GM18867 (cell line): Measurements from ENCODE around the gene TOPAZ1.

Experiments used
- ATAC-seq: cut with Tn5 transposase; IDR thresholded peaks from one replicate; pipeline ENCODE4 v1.9.1; 2021; ENCODE audit warnings: mild to moderate bottlenecking, moderate library complexity; ENCODE audit not compliant: unreplicated experiment

The TOPAZ1 gene

DNA sequence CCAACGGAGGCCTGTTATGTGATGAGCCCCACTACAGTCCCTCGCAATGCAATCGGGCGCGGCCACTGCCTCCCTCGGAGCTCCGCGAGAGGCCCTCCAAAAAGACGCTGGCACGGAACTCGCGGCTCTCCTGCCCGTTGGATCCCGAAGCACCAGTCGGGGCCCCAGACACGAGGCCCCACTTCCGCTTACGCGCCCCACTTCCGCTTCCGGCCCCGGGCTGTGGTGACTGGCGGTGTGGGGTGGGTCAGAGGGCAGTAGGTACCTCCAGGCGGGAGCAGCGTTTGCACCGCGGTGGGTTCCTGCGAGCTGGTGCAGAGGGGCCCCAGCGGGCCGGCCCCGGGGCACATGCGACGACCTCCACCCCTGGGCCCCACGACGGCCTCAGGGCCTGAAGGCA, at the start of gene TOPAZ1:
TSS of gene TOPAZ1 (plus strand) at position 181 of the 400 bp plus-strand sequence. CDS start at position 349, 168 bp downstream.
- no peak for ATAC-seq

DNA sequence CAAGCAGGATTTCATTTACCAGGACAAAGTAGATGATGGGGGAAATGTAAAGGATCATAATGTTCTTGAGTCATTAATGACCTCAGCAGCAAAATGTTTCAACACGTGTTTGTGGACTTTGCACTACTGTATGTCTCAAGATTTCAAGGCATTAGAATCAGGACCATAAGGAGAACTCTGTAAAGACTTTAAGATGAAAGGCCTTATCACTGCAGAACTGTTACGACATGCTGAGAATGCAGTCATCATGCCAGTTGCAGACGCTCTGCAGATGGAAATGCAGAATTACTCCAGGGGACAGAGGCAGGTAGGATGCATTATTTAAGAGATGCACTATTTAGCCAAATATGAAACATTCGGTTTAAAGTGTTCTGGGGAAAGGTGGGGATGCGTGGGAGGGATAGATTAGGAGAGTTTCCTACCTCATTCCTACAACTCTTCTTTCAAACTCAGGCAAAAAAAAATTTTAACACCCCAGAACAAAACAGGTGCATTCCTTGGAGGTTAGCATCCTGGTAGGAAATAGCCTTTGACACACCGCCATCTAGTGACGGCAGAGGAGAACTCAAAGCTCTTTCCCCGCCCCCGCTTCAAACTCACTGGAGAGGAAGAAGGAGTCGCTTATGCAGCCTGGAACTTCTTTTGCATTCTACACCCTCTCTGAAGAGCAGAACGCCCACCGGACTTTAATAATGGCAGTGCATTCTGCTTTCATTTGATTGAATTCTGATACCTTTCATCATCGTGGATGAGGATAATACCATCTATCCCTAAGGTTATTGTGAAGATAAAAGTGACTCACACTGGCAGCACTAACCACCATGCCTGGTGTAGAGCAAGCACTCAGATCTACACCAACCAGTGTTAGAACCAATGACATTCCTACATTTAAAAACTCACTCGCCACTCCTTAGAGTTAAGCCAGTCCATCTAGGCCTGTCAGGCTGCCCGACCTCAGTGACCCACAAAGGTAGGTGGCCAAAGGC, 43.1 kb upstream of the TOPAZ1 start:
- ATAC-seq = peak; percentile 71

DNA sequence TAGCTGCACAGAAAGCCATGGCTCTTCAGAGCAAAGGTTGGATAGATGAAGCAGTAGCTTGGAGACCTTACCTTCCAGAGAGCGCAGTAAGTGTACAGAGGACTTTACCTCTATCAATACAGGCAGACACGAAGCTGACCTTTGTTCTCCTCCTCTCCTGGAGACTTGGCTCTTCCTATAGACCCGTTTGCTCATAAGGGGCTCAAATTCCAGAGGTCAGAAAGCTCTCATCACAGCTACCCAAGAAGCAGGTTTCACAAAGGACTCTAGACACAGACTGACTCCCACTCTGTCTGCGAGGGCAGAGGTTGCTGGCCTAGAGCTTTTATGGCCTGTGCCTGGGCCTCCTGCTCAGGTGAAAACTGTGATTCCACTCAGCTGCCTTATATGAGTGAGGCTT, 35.4 kb upstream of the TOPAZ1 start:
- ATAC-seq = no peak

DNA sequence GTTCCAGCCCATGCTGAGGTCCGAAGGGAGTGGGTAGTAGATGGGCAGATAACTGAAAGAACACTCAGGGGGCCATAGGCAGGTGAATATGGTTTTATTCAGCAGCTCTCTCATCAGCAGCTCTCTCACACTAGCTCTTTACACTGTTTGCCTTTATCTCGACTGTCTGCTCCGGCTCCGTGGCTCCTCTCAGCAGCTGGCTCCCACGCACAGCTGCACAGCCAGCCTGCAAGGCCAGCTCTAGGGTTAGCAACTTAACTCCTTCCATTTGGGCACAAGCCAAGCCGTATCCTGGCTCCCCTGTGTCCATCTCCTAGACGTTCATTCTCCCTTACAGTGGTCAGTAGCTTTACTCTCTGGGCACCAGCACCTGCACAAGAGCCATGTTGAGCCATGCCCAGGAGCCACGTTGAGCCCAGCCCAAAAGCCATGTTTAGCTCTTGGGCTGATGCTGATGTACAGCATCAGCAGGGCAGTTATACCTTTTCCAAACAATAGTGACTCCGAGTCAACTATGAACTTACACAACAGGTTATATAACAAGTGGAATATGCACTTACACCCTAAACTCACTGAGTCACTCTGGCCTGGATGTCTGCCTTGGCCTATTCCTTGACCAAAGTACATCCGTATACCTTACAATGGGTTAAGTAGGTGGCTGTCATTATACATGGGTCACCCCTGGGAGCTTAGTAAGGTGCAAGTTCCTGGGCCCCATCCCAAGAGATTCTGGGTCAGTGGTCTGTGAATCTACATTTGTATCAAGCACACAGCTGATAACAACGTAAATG, 34.6 kb upstream of the TOPAZ1 start:
- no peak for ATAC-seq

DNA sequence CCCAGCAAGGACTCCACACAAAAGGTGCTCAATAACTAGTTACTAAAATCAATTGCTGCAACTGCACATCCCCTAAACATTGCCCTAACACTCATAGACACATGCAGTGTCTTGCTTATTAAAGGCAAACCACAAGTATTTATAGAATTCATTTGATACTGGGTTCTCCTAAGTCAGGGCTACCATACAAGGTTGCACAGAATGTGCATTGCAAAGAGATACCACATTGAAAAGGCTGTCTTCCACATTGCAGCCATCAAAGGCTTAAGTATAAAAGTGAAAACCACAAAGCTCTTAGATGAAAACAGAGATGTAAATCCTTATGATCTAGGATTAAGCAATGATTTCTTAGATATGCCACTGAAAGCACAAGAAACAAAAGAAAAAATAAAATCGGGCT, 33.6 kb upstream of the TOPAZ1 start:
- ATAC-seq = no peak

DNA sequence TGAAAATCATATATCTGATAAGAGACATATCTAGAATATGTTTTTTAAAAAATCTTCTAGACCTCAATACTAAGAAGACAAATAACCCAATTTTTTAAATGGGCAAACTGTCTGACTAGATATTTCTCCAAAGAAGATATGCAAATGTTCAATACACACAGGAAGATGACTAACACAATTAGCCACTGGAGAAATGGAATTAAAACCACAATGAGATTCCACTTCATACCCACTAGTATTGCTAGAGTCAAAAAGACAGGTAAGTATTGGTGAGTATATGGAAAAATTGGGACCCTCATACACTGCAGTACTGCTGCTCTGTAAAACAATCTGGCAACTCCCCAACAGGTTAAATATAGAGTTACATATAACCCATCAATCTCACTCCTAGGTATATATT, 33.1 kb upstream of the TOPAZ1 start:
- ATAC-seq = no peak

DNA sequence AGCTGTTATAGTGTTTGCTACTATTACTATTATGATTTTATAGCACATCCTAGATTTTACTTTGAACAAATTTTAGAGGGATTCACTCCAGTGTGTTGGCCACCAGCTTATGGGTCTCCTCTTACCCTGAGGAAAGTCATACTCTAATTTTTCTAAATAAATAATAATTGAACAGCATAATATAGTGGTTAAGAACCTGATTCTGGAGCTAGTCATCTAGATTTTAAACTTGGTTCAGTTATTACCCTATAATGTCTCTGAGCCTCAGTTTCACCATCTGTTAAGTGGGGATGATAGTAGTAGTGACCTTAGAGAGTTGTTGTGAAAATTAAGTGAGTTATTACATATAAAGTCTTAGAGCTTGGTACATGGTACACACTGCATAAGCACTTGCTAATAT, 30.7 kb upstream of the TOPAZ1 start:
- ATAC-seq = no peak

DNA sequence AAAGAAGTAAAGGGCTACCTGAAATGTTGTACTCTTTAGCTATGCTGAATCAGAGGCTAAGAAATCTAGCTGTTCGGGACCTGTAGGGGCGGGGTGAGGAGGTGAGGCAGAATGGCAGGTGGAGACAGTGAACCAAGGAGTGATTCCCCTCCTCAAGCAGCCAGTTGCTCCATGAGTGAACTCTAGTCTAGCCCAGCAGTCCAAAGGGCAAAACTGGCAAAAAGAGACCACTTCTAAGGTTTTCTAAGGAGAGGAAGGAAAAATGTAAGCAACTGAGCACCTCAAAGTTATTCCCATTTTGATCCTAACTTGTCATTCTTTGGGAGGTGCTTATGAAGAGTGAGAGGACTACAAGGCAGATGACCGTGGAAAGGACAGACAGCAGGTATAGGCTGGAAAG, 19.3 kb upstream of the TOPAZ1 start:
- no peak for ATAC-seq

DNA sequence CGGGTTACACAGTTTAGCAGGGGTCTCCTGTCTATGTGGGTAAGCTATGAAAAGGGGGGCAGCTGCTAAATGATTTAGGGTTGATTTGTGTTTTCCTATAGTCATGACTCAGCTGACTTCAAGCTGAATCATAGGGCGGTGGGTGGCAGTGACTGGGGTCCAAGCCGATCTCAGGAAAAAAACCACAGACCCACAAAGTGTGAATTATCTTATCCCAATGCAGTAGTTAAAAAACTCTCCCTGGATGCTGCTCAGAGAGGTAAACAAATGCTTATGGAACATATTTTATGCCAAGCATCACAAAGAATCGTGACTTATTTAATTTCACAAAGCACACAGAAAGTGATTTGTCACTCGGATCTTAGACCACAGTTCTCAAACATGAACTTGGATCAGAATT, 18.4 kb upstream of the TOPAZ1 start:
- no peak for ATAC-seq

DNA sequence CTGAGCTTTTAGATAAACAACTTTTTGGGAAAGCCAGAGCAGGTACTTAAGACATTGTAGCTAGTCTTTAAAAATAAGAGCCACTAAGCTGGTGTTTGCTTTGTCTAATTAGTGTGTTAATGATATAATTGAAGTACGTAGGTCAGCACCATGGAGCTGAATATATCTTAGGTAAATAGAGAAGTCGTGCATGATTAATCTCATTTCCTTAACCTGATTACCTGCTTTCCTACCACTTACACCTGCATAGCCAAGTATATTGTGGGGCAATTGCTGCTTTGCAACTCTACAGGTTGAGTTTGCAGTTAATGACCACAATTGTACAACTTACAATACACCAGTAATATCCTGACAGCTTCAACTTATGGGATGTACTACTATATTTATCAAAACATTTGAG, 17.6 kb upstream of the TOPAZ1 start:
- no peak for ATAC-seq

DNA sequence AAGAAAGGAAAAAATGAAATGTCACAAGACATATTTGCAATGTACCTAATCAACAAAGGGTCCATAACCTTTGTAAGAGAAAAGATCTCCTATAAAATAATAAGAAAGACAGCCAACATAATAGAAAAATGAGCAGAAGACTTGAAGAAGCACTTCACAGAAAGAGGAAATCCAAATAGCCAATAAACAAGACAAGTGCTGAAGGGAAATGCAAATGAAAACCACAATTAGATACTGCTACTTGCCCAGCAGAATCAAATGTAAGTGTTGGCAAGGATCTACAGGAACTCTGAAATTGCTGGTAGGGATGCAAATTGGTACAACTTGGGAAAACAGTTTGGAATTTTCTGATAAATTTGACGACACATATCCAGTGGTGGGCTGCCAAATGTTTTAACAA, 15.1 kb upstream of the TOPAZ1 start:
- no peak for ATAC-seq

DNA sequence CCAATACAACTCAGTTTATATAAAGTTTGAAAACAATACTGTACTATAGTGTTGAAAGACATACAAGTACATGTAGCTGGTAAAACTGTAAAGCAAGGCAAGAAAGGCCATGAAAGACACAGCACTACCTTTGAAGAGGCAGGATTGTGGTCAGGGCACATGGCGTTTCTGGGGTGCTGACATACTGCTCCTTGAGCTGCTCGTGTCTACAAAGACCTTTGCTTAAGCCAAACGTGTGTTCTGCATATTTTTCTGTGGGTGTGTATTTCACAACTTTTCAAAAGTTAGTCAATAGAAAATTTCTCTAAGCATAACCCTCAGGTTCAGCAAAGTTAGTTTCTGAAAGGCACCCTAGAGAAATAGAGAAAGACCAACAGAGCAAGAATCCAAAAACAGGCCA, 14.1 kb upstream of the TOPAZ1 start:
- ATAC-seq = no peak

DNA sequence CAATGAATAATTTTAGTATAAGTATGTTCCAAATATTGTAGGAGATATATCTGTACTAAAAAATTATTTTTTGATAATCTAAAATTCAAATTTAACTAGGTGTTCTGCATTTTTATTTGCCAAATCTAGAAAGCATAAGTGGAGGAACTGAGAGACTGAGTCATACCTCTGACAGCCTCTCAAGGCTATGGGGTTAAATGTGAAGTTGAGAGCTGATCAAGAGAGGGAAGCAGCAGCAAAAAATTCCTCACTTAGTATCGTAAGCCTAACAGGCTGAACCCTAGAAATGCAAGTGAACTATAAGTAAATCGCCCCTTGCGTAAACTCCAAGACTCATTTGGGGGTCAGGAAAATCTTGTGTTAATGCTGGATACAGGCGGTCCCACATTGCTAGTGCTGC, 12.8 kb upstream of the TOPAZ1 start:
- ATAC-seq = no peak

DNA sequence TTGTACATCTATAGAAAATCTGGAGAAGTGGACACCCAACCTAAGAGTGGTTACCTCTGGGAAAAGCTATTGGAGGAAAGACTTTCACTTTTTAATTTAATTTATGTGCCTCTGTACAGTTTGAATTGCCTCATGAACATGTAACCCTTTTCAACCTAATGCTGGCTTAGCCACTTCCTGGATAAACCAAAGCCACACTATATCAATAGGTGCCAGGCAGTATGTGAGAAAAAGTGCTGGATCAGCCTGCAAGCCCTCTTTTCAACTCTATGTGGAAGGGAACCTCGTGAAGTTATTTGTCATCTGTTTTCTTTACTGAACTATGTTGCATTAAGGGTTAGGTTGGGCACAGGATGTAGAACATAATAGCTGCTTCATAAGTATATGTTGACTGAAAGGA, 9.3 kb upstream of the TOPAZ1 start:
- ATAC-seq = no peak

DNA sequence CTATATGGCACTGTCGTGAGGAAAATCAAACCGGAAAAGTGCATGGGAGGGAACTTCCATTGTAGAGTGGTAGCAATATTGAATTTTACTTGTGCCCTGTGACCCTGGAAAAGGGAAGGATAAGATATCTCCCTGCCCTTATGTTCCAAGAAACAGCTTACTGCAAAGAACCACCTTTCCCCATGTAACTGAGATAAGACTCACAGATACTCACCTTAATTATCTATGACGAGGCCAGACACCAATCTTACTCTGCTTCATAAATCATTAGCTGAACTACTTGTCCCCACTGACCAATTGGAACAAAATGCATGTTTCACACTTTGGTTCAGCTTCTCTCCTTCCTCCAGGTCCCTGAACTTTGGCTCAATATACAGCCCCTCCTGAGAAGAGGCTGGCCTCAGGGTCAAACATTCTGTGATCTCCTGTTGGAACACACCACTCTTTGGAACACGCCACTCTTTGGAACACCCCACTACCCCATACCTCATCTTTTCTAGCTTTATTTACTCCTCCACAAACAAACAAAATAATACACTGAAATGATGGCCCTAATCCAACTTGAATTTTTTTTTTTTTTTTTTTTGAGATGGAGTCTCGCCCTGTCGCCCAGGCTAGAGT, 6.9 kb upstream of the TOPAZ1 start:
- no peak for ATAC-seq

DNA sequence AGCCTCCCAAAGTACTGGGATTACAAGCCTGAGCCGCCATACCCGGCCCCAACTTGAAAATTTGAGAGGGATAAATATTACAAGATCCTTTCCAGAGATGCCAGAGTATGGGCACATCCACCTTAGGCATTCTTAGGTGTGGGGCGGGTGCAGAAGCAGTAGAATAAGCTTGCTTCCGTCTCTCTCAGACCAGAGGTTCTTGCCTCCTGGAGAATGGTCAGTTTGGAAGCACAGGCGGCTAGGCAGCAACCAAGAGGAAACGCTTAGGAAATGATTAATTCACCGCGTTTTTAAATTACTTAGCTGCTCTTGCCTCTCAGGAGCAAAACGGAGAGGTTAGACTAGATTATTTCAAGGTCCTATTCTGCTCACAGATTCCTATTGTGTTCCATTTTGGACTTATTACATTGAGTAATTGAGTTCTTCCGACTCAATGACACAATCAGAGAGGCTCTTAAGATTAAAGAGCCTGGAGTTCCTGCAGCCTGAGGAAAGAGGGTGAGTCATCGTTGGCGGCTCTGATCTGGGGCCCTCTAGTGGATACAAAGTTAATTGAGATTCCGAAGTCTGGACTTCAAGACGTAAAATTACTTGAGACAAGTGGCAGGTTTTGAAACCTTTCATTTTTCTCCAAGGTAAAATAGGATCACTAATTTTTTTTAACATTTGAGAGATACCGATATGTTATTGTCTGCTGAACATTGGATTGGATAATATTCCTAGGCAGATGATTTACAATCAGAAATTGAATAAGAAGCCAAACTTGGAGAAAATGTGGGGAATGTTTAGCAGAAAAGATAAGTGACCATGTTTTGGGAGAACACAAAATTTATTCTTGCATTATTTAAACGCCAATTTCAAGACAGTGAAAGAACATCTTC, 5.8 kb upstream of the TOPAZ1 start:
- peak; percentile 86 for ATAC-seq

DNA sequence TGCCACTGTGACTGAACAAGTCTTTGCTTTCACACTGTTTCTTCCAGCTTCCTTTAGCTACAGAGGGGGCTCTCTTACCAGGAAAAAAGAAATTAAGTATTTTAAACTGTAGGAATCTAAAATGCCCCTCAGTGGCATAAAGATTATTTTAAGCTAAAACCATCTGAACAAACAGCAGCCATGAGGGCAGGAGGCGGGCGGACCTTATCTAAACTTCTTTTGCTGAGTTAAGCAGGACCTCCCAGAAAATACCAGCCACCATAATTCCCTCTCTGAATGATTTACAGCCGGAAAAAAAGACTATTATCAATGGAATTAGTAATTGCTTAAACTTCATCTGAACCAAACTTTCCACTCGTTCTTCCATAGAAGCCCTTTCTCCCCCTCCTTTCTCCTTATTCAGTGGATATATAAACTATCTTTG, 5.2 kb upstream of the TOPAZ1 start:
- no peak for ATAC-seq

DNA sequence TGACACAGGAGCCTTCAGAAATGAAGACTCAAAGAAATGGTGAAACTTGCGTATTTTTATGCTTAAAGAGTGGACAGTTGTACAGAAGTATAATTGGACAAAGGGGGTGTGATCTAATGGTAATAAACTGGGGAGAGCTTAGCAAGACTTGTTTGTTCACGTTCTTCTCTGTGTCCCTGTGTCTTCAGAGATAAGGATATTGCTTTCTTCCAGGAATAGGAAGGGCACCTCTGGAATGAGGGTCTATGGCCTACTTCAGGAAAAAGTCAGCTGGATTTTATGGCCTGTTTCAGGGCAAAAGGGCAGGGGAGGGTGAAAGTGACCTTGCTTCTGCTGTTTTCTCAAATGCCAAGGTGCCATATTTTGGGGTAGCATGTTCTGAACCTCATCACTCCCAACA, 4.5 kb upstream of the TOPAZ1 start:
- ATAC-seq = no peak

DNA sequence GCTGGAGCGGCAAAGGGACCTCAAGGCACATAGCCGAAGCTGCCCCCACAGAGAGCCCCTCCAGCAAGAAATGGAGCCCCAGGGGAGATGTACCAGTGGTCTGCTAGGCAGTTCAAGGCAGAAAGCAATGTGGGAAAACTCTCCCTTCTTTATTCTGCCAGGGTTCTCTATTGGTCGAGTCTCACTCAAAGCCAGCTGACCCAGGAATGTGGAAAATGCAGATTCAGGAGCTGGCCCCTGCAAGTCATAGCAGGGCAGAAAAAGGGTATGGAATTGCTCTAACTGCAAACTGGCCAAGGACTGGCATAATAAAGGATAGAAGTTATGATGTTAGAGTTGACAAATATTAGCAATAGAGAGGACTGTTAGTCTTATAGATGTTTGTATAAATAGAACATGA, 4.0 kb upstream of the TOPAZ1 start:
- no peak for ATAC-seq

DNA sequence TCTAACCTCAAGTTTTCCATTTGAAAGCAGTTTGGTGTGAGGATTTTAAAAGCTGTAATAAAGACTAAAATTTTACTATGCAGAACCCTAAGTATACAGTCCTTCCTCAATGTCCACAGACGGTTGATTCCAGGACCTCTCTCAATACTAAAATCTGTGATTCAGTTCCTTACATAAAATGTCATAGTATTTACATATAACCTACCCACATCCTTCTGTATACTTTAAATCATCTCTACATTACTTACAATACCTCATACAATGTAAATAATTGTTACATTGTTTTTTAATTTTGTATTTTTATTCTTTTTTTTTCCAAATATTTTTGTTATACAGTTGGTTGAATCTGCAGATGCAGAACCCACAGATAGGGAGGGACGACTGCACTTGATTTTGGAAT, 2.8 kb upstream of the TOPAZ1 start:
- ATAC-seq = no peak

DNA sequence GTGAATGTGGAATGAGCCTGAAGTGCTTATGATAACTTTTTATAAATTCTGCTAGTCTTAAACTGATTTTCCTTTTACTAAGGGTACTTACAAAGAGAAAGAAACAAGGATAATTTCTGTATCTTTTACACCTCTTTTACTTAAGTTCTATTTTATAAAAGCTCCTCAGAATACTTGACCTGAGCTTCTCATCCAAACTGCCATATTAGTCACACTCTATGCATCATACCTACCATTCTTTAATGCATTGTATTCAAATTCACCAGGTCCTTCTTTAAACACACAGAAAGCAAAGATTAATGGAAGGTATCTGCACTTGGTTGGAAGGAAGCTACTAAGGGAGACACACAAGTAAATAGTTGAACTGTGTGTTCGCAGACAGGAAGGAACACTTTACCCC, 1.6 kb upstream of the TOPAZ1 start:
- no peak for ATAC-seq
